GM18868 (cell line): ENCODE results near the gene BMPR1B.
A peak's percentile ranks its signal among the peaks of the same experiment; 100 is the strongest.

Experiments
- ATAC-seq: cut with Tn5 transposase; IDR thresholded peaks from one replicate; pipeline ENCODE4 v1.9.1; 2021; ENCODE audit warnings: mild to moderate bottlenecking, moderate library complexity; ENCODE audit not compliant: unreplicated experiment

The BMPR1B gene

DNA sequence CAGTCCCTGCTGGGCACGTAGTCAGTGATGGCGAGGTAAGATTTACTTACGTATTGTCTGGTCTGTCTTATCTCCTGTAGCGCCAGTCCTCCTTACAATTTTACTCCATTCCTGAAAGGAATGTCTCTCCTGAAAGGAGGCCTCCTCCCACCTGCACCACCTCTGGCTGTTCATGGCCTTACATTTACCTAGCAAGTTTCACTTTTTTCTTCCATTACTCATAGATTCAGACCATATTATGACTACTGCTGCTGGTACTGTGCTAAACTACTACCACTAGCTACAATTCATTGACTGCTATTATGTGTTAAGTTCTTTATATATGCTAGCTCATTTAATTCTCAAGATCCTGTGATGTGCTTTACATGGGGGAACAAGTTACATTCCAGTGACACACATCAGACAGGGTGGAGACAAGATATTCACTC, 189.9 kb downstream of the BMPR1B start:
- no peak for ATAC-seq

- ATAC-seq: no peak
These were observed 196.5 kb downstream of the BMPR1B start for GRCh38 chr4:94954251-94954650.

- no peak for ATAC-seq
These were observed 199.3 kb downstream of the BMPR1B start for GRCh38 chr4:94957030-94957429.

DNA sequence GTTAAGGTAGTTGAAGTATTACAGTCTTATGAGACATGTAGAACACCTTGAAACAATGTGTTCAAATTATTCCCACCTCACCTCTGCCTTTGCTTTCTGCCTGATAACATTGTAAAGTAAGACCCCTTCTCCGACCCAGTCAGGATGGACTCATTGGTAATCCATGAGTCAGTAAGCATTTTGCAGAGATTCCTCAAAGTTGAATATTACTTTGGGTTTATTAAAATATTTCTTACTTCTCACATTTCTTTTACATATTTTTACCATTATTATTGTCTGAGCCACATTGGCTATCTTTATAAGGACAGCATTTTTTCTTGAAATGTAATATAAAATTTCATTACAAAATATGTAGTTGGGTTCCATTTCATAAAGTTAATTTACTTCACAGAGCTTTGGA, 201.6 kb downstream of the BMPR1B start:
- no peak for ATAC-seq

DNA sequence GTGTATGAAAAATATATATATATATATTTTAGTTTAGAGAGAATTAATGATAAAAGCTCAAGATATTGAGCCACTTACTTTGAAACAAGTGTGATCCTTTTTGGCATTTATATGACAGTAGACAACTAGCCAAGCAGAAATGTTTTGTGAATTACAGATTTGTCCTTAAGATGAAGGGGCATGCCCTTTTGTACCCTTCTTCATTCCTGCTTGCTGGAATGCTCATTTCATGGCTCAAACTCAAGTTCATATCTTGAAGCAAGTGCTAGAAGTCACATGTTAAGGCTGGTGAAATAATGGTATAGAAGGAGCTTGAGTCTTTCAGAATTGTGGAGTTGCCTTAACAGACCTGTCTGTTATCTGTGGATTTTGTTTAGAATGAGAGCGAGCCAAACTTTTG, 203.0 kb downstream of the BMPR1B start:
- no peak for ATAC-seq

GRCh38 chr4:94961420-94961819, 203.7 kb downstream of the BMPR1B start:
- no peak for ATAC-seq

- no peak for ATAC-seq
These were observed 204.7 kb downstream of the BMPR1B start for GRCh38 chr4:94962484-94962883.

- no peak for ATAC-seq
These were observed 208.1 kb downstream of the BMPR1B start for GRCh38 chr4:94965852-94966251.

DNA sequence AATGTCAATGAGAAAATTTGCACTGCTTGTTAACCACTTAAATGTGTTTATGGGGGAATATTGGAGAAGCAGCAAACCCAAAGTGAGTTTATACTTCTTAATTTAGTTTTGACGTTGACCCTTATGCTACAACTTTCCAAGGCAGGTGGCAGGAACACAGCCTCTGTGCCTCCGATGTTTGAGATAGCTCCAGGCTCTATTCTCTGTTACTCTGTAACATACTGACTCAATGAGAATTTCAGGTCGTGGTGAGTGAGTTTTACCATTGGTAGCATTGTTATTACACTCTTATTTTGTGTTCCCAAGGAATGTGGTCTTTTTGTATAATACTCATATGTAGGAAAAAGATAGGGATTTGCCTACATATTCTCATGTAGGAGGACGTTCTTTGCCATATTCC, 210.7 kb downstream of the BMPR1B start:
- no peak for ATAC-seq

GRCh38 chr4:94970650-94971049, 212.9 kb downstream of the BMPR1B start:
- no peak for ATAC-seq

GRCh38 chr4:94974773-94975172, 217.0 kb downstream of the BMPR1B start:
- ATAC-seq: no peak

GRCh38 chr4:94976371-94977011, 218.7 kb downstream of the BMPR1B start:
- no peak for ATAC-seq

- no peak for ATAC-seq
These were observed 221.1 kb downstream of the BMPR1B start for GRCh38 chr4:94978904-94979303.

DNA sequence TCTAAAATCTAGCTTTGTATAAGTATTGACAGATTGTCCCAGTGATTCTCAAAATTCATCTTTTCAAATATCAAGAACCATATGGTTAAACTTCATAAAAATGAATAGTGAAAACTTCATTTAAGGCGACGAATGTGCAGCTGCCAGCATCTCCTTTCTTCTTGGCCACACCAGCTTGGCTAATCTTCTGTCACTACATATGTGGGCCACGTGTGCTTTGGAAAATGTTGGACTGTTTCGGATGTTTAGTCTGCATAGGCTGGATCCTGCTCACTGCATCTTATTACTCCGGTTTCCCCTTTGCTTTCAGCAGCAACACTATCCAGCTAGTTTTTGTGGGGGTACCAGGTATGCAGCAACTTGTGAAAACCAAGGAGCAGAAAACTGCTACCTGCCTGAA, 221.9 kb downstream of the BMPR1B start:
- ATAC-seq: no peak

GRCh38 chr4:94995684-94996394, 238.1 kb downstream of the BMPR1B start:
- ATAC-seq: peak; percentile 58

DNA sequence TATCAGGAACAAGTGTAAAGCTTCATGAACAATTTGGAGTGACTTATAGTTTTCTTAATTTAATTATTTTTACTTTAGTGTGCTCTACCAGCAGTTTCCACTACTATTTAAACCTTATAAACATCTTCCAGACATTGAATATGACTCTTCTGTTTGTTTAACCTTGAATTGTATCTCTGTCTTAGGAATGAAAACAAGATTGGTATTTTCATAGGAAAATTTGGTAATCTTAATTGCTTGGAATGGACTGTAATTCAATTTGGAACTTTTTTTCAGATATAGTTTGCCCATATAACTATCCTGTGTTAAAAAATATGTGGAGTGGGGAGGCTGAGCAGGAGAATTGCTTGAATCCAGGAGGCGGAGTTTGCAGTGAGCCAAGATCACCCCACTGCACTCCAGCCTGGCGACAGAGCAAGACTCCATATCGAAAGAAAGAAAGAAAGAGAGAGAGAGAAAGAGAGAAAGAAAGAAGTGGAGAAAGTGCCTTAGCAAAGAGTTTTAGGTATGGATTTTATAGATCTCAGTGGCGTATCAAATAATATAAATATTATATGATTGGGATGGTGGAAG, 242.4 kb downstream of the BMPR1B start:
- no peak for ATAC-seq

DNA sequence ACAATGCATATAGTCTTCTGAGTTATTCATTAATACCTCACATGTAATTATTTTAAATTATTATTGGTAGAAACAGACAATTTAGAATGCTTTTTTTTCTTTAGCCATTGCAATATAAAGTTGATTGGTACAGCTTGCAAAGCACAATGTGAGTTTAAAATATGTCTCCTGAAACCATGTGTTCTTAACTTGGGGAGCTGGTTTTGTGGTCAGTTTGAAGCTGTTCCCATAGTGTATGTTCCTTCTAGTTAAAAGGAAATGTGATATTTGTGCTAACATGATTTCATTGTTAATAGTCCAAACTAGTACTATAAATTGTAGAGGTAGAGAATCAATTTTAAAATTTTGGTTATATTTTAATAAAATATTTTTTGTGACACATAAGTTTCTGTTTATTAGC, 247.2 kb downstream of the BMPR1B start:
- ATAC-seq: no peak

DNA sequence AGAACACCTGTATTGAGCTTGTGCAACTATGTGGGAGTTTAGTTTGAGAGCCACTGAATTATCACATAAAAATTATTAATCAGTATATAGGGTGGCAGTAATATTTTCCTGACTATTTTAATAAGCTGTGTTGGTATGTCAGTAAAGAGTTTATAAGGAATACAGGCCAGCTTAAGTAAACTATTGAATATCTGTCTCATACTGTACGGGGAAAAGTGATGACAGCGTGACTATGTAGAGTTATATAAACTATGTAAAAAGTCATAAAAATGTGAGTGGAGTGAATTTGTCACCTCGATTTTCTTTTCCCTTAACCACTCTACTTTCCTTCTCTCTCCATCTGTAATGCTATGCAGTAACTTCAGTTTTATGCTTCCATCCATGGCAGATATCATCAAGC, 250.2 kb downstream of the BMPR1B start:
- ATAC-seq: no peak

DNA sequence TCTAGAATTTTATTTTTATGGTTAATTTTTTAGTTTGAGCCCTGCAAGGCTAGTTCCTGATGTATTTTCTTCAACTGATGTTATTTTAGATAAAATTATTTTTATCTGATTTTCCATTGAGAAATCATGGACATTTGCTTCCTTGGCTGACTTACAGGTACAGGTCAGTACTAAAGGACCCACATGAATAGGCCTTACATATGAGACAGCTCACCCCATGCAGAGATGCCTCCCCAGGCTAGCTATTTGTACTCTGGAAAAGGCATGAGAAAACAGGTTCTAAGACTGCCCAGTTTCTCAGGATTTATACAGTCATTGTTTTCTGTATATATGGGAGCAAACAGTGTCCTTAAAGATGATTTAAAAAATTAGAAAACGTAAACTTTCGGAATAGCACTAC, 255.5 kb downstream of the BMPR1B start:
- ATAC-seq: no peak

DNA sequence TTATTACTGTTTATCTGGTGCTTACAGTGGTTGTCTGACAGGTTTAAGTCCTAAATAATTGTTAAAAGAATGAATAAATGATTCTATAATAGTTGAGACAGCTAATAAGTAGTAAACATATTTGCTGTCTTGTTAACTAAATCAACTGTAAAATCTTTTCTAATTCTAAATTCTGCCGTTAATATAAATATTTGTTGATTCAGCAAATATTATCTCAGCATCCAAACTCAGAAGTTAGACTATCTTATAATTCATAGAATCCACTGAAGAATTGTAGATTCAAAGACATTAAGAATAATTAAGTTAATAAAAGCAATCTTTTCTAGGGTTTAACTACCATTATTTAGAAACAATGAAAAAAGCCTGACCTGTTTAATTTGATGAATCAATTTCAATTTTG, 256.3 kb downstream of the BMPR1B start:
- ATAC-seq: no peak

DNA sequence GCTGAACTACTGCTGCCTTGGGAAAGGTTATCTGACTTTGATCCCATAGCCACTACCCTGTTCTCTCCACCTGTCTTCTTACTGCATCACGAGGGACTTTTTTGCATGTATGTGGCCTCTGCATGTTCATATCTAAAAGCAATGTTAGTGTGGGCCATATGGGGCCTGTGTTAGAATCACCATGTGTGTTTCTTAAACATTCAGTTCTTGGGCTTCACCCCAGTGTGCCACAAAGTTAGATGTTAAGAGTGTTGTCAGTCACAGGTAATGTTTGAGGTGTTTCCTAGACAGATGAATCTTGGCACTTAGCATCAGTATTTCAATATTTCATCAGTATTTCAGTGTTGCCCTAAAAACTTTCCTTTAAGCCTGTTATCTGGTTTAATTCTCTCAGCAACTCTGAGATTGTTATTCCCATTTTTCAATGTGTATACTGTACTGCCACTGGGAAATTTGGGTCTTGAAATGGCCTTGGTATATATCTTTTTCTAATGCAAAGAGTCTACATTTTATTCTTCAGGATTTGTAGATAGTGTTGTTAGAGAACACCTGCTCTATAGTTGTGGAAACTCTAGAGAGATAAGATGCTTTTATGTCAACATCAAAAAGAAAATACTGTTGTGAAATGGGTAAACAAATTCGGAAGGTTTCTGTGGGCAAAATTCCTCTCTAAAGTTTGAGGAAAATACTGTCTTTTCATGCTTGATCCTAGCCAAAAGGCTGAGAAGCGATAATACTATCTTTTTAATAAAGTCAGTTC, 259.7 kb downstream of the BMPR1B start:
- no peak for ATAC-seq

GRCh38 chr4:95018785-95019184, 261.0 kb downstream of the BMPR1B start:
- no peak for ATAC-seq
